HG03066 (cell line): ENCODE data around the gene NTM.
"Not testable (repeated sequence)": the region's sequence is repeated elsewhere in the genome, so short reads cannot be mapped to it uniquely, and the experiment has no call there.

Experiments used
- ATAC-seq: cut with Tn5 transposase; IDR thresholded peaks from one replicate; pipeline ENCODE4 v1.9.1; 2021; ENCODE audit warnings: low read depth; ENCODE audit not compliant: unreplicated experiment

The NTM gene

GRCh38 chr11:132337819-132338416 is 967.5 kb downstream of the NTM start:
- ATAC-seq, result no peak

- no peak for ATAC-seq
Observed at GRCh38 chr11:132342408-132342807, 972.0 kb downstream of the NTM start.

DNA sequence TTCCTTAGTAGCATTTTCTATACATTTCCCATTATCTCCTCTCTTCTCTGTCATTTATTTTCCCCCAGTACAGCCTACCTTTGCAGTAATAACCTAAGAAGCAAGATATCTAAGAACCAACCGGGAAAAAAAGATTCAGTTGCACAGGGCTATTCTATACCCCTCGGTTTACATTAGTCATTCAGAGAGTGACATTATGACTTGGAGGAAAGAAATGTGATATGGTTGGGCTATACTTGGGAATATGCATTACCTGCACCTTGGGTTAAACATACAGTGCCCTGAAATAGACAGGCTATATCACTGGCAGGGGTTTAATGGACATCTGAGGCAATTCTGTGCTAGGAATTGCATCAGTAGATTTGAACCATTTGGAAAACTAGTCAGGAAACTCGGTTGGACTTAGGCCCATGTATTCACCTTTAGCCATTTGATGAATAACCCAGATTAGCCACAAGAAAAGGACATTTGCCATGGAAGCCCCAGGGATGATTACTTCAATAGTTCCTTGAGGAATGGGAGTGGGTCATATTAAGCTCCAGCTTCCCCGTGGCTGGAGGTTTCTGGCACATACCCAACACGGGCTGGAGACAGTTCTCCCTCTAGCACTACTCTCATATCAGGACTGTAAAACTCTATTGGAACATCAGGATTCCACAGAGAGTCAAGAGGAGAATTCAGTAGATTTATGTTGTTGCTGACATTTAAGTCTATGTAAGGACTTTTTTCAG is 973.2 kb downstream of the NTM start:
- ATAC-seq, result no peak

DNA sequence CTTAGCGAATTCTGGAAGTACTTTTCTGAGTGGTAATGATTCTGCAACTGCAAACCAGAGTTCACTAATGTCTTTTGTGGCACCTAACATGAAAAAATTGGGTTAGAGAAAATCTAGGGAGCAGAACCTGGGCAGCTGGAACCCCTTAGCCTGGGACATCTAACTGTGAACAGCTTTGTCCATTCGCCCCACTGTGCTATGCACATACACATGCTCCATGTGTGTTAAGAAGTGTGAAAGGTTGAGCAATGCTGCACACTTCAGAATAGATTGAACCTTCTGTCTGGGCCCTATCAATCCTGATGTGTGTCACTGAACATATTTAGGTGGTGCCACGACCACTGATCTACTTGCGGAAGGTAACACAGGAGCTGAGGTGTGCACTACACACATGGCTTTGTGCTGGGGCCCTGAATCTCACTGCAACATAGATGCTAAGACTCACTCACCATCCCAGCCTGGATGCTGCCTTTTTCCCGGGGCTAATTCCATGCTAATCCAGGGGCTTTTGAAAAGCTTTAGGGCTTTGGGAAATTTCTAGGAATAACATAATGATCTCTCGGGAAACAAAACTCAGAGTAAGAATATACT is 976.2 kb downstream of the NTM start:
- no peak for ATAC-seq

DNA sequence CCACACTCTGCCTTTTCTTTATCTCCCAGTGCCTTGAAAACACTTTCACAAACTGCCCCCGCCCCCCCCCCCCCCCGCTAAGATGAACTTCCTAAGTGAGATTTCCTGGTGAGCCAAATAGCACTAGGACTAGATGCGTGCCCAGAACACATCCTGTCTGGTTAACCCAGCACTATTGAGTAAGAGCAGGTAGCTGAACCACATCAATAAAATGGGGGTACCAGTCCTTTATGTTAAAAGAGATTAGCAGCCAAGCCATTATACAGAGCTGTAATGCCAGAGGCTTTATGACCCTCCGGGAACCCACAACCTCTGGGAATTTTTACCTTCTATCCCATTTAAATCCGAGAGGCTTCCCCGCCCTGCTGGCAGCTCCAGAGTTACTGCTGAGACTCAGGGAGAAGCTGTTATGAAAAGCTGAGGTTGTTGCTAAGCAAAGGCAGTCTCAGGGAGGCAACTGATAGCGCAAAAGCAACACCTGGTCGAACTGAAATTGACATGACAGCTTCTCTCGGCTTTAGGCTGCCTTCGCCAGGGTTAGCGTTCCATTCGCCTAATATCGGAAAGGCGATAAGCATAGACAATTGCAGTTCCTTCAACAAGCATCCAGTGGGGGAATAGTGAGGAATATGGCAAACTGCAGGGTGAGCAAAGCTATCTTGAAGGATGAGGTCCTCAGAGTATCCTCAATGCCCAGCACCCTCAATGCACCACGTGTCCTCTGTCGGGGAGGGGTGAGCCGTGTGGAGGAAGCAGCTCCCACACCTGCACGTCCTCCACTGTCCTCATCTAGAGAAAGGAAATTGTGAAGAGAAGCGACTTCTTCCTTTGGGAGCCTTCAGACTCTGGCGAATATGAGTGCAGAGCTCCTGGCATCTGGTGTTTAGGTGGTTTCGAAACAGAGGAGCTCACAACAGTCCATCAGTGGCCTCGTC is 977.0 kb downstream of the NTM start:
- no peak for ATAC-seq

GRCh38 chr11:132349811-132350733 is 979.7 kb downstream of the NTM start:
- no peak for ATAC-seq

DNA sequence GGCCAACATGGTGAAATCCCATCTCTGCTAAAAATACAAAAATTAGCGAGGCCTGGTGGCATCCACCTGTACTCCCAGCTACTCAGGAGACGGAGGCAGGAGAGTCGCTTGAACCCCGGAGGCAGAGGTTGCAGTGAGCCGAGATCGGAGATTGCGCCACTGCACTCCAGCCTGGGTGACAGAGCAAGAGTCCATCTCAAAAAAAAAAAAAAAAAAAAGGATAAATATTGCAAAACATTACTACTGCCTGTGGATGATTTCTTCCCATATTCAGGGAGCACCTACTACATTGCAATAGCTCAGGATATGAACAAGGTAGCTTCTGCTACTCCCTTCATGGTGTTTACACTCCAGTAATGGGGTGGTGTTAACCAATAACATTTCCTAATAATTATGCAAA is 980.6 kb downstream of the NTM start:
- ATAC-seq, result no peak

DNA sequence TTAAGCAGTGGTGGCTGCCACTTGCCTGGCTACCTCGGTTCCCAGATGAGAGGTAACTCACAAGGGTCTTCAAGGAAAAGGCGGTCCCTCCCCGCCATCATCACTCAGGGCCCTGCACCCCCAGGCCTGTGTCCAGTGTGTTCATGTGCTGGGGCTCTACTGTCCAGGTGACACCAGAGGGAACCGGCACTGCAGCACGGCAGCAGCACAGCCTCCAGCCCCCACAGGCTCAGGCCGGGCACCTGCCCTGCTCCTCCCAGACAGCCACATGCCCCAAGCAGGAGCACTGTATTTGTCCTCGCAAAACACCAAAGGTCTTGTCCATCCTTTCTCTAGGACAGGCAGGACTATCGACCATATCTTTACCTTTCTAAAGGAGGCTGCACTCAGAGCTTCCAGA is 982.1 kb downstream of the NTM start:
- no peak for ATAC-seq

- no peak for ATAC-seq
Observed at GRCh38 chr11:132353255-132353654, 982.8 kb downstream of the NTM start.

GRCh38 chr11:132357811-132358572 is 987.6 kb downstream of the NTM start:
- ATAC-seq, result peak; percentile 72

- peak; percentile 52 for ATAC-seq
Observed at GRCh38 chr11:132358573-132358953, 988.1 kb downstream of the NTM start.

GRCh38 chr11:132361011-132361550 is 990.7 kb downstream of the NTM start:
- ATAC-seq, result no peak

GRCh38 chr11:132365650-132366049 is 995.2 kb downstream of the NTM start:
- no peak for ATAC-seq

- no peak for ATAC-seq
Observed at GRCh38 chr11:132367293-132367692, 996.9 kb downstream of the NTM start.

- not testable (repeated sequence) for ATAC-seq
Observed at GRCh38 chr11:132370114-132370513, 999.7 kb downstream of the NTM start.

- no peak for ATAC-seq
Observed at GRCh38 chr11:132373405-132374143, 1003.2 kb downstream of the NTM start.

- no peak for ATAC-seq
Observed at GRCh38 chr11:132379540-132379939, 1009.1 kb downstream of the NTM start.
